Measurements from ENCODE around the gene DLGAP1.

DNA sequence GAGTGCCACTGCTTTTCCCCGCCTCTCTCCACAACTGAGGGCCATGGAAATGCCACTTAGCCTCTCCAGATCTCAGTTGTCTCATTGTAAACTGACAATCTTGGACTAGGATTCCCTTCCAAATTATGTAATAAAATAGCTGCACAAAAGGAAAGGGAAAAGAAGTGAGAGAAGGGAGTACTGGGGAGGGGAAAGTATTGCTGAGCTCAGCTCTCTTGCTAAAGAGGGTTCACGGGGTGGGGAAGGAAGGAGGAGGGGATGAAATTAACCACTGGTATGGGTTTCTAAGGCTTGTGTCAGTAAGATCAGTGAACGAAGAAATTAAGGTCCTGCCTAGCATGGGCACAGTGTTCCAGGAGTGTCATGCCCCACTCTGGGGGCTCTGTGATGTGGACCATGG is 587.9 kb downstream of the DLGAP1 start:
- TF ChIP-seq, protein P1, sequence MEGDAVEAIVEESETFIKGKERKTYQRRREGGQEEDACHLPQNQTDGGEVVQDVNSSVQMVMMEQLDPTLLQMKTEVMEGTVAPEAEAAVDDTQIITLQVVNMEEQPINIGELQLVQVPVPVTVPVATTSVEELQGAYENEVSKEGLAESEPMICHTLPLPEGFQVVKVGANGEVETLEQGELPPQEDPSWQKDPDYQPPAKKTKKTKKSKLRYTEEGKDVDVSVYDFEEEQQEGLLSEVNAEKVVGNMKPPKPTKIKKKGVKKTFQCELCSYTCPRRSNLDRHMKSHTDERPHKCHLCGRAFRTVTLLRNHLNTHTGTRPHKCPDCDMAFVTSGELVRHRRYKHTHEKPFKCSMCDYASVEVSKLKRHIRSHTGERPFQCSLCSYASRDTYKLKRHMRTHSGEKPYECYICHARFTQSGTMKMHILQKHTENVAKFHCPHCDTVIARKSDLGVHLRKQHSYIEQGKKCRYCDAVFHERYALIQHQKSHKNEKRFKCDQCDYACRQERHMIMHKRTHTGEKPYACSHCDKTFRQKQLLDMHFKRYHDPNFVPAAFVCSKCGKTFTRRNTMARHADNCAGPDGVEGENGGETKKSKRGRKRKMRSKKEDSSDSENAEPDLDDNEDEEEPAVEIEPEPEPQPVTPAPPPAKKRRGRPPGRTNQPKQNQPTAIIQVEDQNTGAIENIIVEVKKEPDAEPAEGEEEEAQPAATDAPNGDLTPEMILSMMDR (IDR thresholded peaks at IDR 0.05), result no peak
- no peak for TF ChIP-seq EZH2 (IDR thresholded peaks at IDR 0.05; ENCODE audit: borderline replicate concordance, insufficient read depth, low read depth, low read length, poor library complexity, severe bottlenecking)
